Keratinocyte (primary cell): Measurements from ENCODE around the gene SDS.

Source experiments
- CTCF ChIP-seq, 3 experiments: IDR thresholded peaks in 1 of 3; conservative IDR thresholded peaks in 1 of 3; optimal IDR thresholded peaks in 1 of 3; 2 replicates in 2 of 3; 3 replicates in 1 of 3; pipeline versions ENCODE3 to v1.5.1; 2011; ENCODE audit warnings: low read length in 3 of 3, mild to moderate bottlenecking in 3 of 3, moderate library complexity in 2 of 3, control low read depth in 1 of 3, inconsistent platforms in 1 of 3; ENCODE audit not compliant: insufficient read depth in 2 of 3; ENCODE audit errors: extremely low read depth in 1 of 3
- EZH2 ChIP-seq: IDR thresholded peaks from one replicate; pipeline ENCODE4 v1.6.1; 2012; ENCODE audit warnings: inconsistent platforms, mild to moderate bottlenecking, low read length, moderate library complexity

DNA sequence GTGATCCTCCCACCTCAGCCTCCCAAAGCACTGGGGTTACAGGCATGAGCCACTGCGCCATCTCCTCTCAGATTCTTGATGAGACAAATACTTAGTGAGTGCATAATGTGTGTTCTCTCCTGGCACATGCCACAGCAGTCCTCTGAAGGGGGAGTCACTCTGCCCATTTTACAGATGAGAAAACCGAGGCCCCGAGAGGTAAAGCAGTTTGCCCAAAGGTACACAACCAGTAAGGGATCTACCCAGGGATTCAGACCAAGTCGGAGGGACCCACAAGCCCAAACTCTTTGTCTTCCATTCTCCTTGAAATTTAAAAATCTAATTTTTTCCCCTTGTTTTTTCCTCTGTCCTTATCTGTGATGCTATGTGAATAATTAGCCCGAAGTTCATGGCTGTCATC, 39.0 kb downstream of the SDS start:
- no peak for TF ChIP-seq CTCF (optimal IDR thresholded peaks at IDR 0.05 in 1 of 3, IDR thresholded peaks at IDR 0.05 in 1 of 3, conservative IDR thresholded peaks at IDR 0.05 in 1 of 3; ENCODE audit: extremely low read depth in 1 of 3, insufficient read depth in 2 of 3, low read length in 3 of 3)
- no peak for TF ChIP-seq EZH2
